ENCODE measurements around the gene AGO4.
"Not testable (repeated sequence)": the region's sequence is repeated elsewhere in the genome, so short reads cannot be mapped to it uniquely, and the experiment has no call there.

Gene AGO4

GRCh38 chr1:35866991-35867390 is 59.2 kb downstream of the AGO4 start:
- peak; percentile 66 to 72 for DNase-seq

GRCh38 chr1:35869245-35869950 is 61.6 kb downstream of the AGO4 start:
- not testable (repeated sequence) for DNase-seq

GRCh38 chr1:35870651-35871309 is 63.0 kb downstream of the AGO4 start:
- DNase-seq = no peak

GRCh38 chr1:35873243-35873750 is 65.5 kb downstream of the AGO4 start:
- no peak for DNase-seq

GRCh38 chr1:35874115-35874514 is 66.3 kb downstream of the AGO4 start:
- DNase-seq = not testable (repeated sequence)

- DNase-seq = no peak
Measured at GRCh38 chr1:35876988-35877387, 69.2 kb downstream of the AGO4 start.

- DNase-seq = no peak
Measured at GRCh38 chr1:35881850-35882273, 74.0 kb downstream of the AGO4 start.

GRCh38 chr1:35882586-35882944 is 74.7 kb downstream of the AGO4 start:
- DNase-seq = no peak

GRCh38 chr1:35882945-35883634 is 75.3 kb downstream of the AGO4 start, which contains the start of gene AGO1:
Gene AGO1, plus strand, starts transcription at chr1:35883209. Its CDS starts 213 bp downstream, at chr1:35883422.
- DNase-seq = peak; percentile 90 to 95

- DNase-seq = peak; percentile 34 to 74
Measured at GRCh38 chr1:35883635-35884101, 75.9 kb downstream of the AGO4 start.

GRCh38 chr1:35884934-35885333 is 77.1 kb downstream of the AGO4 start:
- no peak for DNase-seq

GRCh38 chr1:35885961-35886558 is 78.2 kb downstream of the AGO4 start:
- no peak for DNase-seq

- DNase-seq = no peak
Measured at GRCh38 chr1:35886577-35887431, 79.0 kb downstream of the AGO4 start.

- no peak for DNase-seq
Measured at GRCh38 chr1:35887508-35887907, 79.7 kb downstream of the AGO4 start.

GRCh38 chr1:35888255-35888654 is 80.4 kb downstream of the AGO4 start:
- no peak for DNase-seq

- DNase-seq = peak; percentile 48 to 50
Measured at GRCh38 chr1:35888981-35889380, 81.2 kb downstream of the AGO4 start.

GRCh38 chr1:35893051-35893879 is 85.4 kb downstream of the AGO4 start:
- DNase-seq = no peak

GRCh38 chr1:35894183-35894582 is 86.4 kb downstream of the AGO4 start:
- DNase-seq = peak; percentile 78 to 84

- no peak for DNase-seq
Measured at GRCh38 chr1:35894656-35895055, 86.8 kb downstream of the AGO4 start.

GRCh38 chr1:35899941-35900340 is 92.1 kb downstream of the AGO4 start:
- no peak for DNase-seq

GRCh38 chr1:35901235-35901634 is 93.4 kb downstream of the AGO4 start:
- no peak for DNase-seq

Data from inflammatory macrophage treated with lipopolysaccharide for 1 hour (primary cell).